Naive thymus-derived CD8-positive, alpha-beta T cell (primary cell): ENCODE results near the gene KCNN3. TPM values are rescaled to one million over a fixed set of nuclear protein-coding genes. Genes with fewer than 3 reads are reported as not detected.

Source experiments
- ATAC-seq, 2 donors: fragments of 150-1000 bp; cut with Tn5 transposase in 1 of 2; sonication (Bioruptor Pico), chemical (Tn5 transposase) in 1 of 2; 1 replicate in 1 of 2; 2 replicates in 1 of 2; pipeline ENCODE4 v1.10.0; 2021; ENCODE audit warnings: mild to moderate bottlenecking in 2 of 2, moderate library complexity in 2 of 2
- POLR2A ChIA-PET: fragments of 350-600 bp; sonication (Branson Sonifier 250); formaldehyde crosslinking; loops from one replicate; lab custom pipeline; 2021; ENCODE audit warnings: antibody characterized with exemption; lab: Charles Lee
- DNase-seq, 10 donors: peaks; one replicate each; pipeline versions ENCODE4 v3.0.0 to v3.0.0-alpha.2; 2020 to 2022
- H3K27ac Mint-ChIP-seq, 10 donors: one replicate each; pipeline ENCODE4 v1.8.0; 2020 to 2022; ENCODE audit warnings: mild to moderate bottlenecking in 10 of 10, mixed read lengths in 10 of 10, moderate library complexity in 4 of 10, inconsistent platforms in 1 of 10
- H3K27me3 Mint-ChIP-seq, 5 donors: one replicate each; pipeline ENCODE4 v1.8.0; 2021 to 2022; ENCODE audit warnings: mixed read lengths in 5 of 5
- H3K36me3 Mint-ChIP-seq, 3 donors: one replicate each; pipeline ENCODE4 v1.8.0; 2020 to 2022; ENCODE audit warnings: mixed read lengths in 3 of 3, mild to moderate bottlenecking in 2 of 3, inconsistent platforms in 1 of 3
- H3K4me1 Mint-ChIP-seq, 4 donors: one replicate each; pipeline ENCODE4 v1.8.0; 2021 to 2022; ENCODE audit warnings: mixed read lengths in 4 of 4
- H3K4me3 Mint-ChIP-seq, 10 donors: one replicate each; pipeline ENCODE4 v1.8.0; 2020 to 2022; ENCODE audit warnings: mild to moderate bottlenecking in 10 of 10, mixed read lengths in 10 of 10, moderate library complexity in 6 of 10, inconsistent platforms in 1 of 10
- H3K9me3 Mint-ChIP-seq, 9 donors: one replicate each; pipeline ENCODE4 v1.8.0; 2020 to 2022; ENCODE audit warnings: mixed read lengths in 9 of 9, mild to moderate bottlenecking in 3 of 9, inconsistent platforms in 1 of 9, moderate library complexity in 1 of 9
- polyA plus RNA-seq, 3 donors: library from polyadenylated mRNA; unstranded; fragments of 300-500 nt; fragmentation: Illumina TruSeq; gene quantifications; one replicate each; pipeline ENCODE4 v1.2.3, GENCODE V29; 2021
- total RNA-seq, 8 experiments: library from RNA in 2 of 8; stranded (reverse) in 2 of 8; gene quantifications; one replicate each; pipeline ENCODE4 v1.2.3 and lab custom pipeline; 2021 to 2026

Gene KCNN3
- total and polyA plus RNA-seq, 5 experiments from 2014 or later, result 0.08 TPM; not detected in 4

- no peak for DNase-seq
- Mint-ChIP-seq H3K9me3 (peaks cover 0 to 7% (median 0%) of the 10 kb centered on the region in 9 donors), H3K27ac (peak overlapping the region in 1 of 10 donors; percentile 87), H3K36me3 (peaks cover 0 to 5% (median 0%) of the 10 kb centered on the region in 3 donors), H3K4me3 (peak overlapping the region in 2 of 10 donors; percentile 34 to 45), H3K4me1 (peaks cover 33 to 47% (median 45%) of the 10 kb centered on the region in 4 donors), H3K27me3 (no peaks in the 10 kb centered on the region)
- POLR2A ChIA-PET, result interaction anchor here (0.5 to 0.7 kb wide), 3 partner anchors 115 to 878 kb away, joined by 3 to 7 read pairs (median 5); no protein-coding TSS in a partner anchor
- ATAC-seq, result no peak
These were observed 125.6 kb downstream of the KCNN3 start for GRCh38 chr1:154744352-154745035.

- DNase-seq (no peak), ATAC-seq (no peak)
- Mint-ChIP-seq H3K27me3 (peaks cover 0 to 8% (median 2%) of the 10 kb centered on the region in 5 donors), H3K4me1 (peaks cover 30 to 42% (median 40%) of the 10 kb centered on the region in 4 donors), H3K36me3 (peaks cover 0 to 5% (median 0%) of the 10 kb centered on the region in 3 donors), H3K4me3 (no peak overlapping the region), H3K27ac (peak overlapping the region in 1 of 10 donors; percentile 15), H3K9me3 (peaks cover 0 to 7% (median 0%) of the 10 kb centered on the region in 9 donors)
- POLR2A ChIA-PET, result no interaction called here
These were observed 126.5 kb downstream of the KCNN3 start for GRCh38 chr1:154743526-154744036.

- POLR2A ChIA-PET, result no interaction called here
- DNase-seq (no peak), ATAC-seq (no peak)
- Mint-ChIP-seq H3K4me1 (peaks cover 21 to 32% (median 30%) of the 10 kb centered on the region in 4 donors), H3K4me3 (no peak overlapping the region), H3K27me3 (peaks cover 0 to 14% (median 5%) of the 10 kb centered on the region in 5 donors), H3K9me3 (peaks cover 0 to 7% (median 0%) of the 10 kb centered on the region in 9 donors), H3K27ac (no peak overlapping the region), H3K36me3 (peaks cover 0 to 5% (median 0%) of the 10 kb centered on the region in 3 donors)
These were observed 127.5 kb downstream of the KCNN3 start for GRCh38 chr1:154742606-154743005.

- DNase-seq (no peak), ATAC-seq (no peak)
- H3K4me1 Mint-ChIP-seq, result peaks cover 14 to 26% (median 23%) of the 10 kb centered on the region in 4 donors
- POLR2A ChIA-PET, result no interaction called here
- peaks cover under 1 to 18% (median 6%) of the 10 kb centered on the region in 5 donors for H3K27me3 Mint-ChIP-seq
- H3K27ac Mint-ChIP-seq, result no peak overlapping the region
- H3K36me3 Mint-ChIP-seq, result peaks cover 0 to 5% (median 0%) of the 10 kb centered on the region in 3 donors
- H3K9me3 Mint-ChIP-seq, result peaks cover 0 to 7% (median 0%) of the 10 kb centered on the region in 9 donors
- no peak overlapping the region for H3K4me3 Mint-ChIP-seq
These were observed 128.2 kb downstream of the KCNN3 start for GRCh38 chr1:154741741-154742495.

GRCh38 chr1:154741327-154741726, 128.8 kb downstream of the KCNN3 start:
- Mint-ChIP-seq H3K4me1 (peaks cover 11 to 21% (median 18%) of the 10 kb centered on the region in 4 donors), H3K4me3 (no peak overlapping the region), H3K27ac (no peak overlapping the region), H3K9me3 (peaks cover 0 to 7% (median 0%) of the 10 kb centered on the region in 9 donors), H3K27me3 (peaks cover 4 to 18% (median 6%) of the 10 kb centered on the region in 5 donors), H3K36me3 (peaks cover 0 to 5% (median 0%) of the 10 kb centered on the region in 3 donors)
- ATAC-seq (no peak), DNase-seq (no peak)
- POLR2A ChIA-PET, result interaction anchor here (0.6 kb wide), 1 partner anchor 50 kb away, joined by 3 read pairs; no protein-coding TSS in a partner anchor

GRCh38 chr1:154739654-154740053, 130.4 kb downstream of the KCNN3 start:
- H3K27me3 Mint-ChIP-seq, result peaks cover 5 to 18% (median 6%) of the 10 kb centered on the region in 5 donors
- no peak for ATAC-seq
- H3K4me1 Mint-ChIP-seq, result peaks cover 0 to 7% (median 5%) of the 10 kb centered on the region in 4 donors
- POLR2A ChIA-PET, result no interaction called here
- peaks cover 0 to 5% (median 0%) of the 10 kb centered on the region in 3 donors for H3K36me3 Mint-ChIP-seq
- no peak overlapping the region for H3K27ac Mint-ChIP-seq
- peaks cover 0 to 7% (median 0%) of the 10 kb centered on the region in 9 donors for H3K9me3 Mint-ChIP-seq
- DNase-seq, result no peak
- no peak overlapping the region for H3K4me3 Mint-ChIP-seq

- Mint-ChIP-seq H3K36me3 (peaks cover 0 to 5% (median 0%) of the 10 kb centered on the region in 3 donors), H3K27ac (no peak overlapping the region), H3K4me1 (peaks cover 0 to 5% (median under 1%) of the 10 kb centered on the region in 4 donors), H3K4me3 (no peak overlapping the region), H3K9me3 (peaks cover 0 to 7% (median 0%) of the 10 kb centered on the region in 9 donors), H3K27me3 (peaks cover 5 to 18% (median 6%) of the 10 kb centered on the region in 5 donors)
- POLR2A ChIA-PET, result no interaction called here
- no peak for DNase-seq
- no peak for ATAC-seq
These were observed 133.2 kb downstream of the KCNN3 start for GRCh38 chr1:154736841-154737240.

GRCh38 chr1:154735804-154736168, 134.3 kb downstream of the KCNN3 start:
- POLR2A ChIA-PET, result no interaction called here
- Mint-ChIP-seq H3K36me3 (peaks cover 0 to under 1% (median 0%) of the 10 kb centered on the region in 3 donors), H3K27me3 (peaks cover 5 to 18% (median 6%) of the 10 kb centered on the region in 5 donors), H3K27ac (no peak overlapping the region), H3K4me3 (no peak overlapping the region), H3K4me1 (peaks cover 0 to 5% (median under 1%) of the 10 kb centered on the region in 4 donors), H3K9me3 (peaks cover 0 to 3% (median 0%) of the 10 kb centered on the region in 9 donors)
- DNase-seq (peak in 1 of 10 donors; percentile 3), ATAC-seq (no peak)

GRCh38 chr1:154735061-154735803, 134.8 kb downstream of the KCNN3 start:
- no peak overlapping the region for H3K27ac Mint-ChIP-seq
- POLR2A ChIA-PET, result no interaction called here
- peaks cover 5 to 18% (median 6%) of the 10 kb centered on the region in 5 donors for H3K27me3 Mint-ChIP-seq
- peak in 1 of 10 donors; percentile 28 for DNase-seq
- no peak for ATAC-seq
- H3K9me3 Mint-ChIP-seq, result no peaks in the 10 kb centered on the region
- peaks cover 0 to 5% (median under 1%) of the 10 kb centered on the region in 4 donors for H3K4me1 Mint-ChIP-seq
- no peak overlapping the region for H3K4me3 Mint-ChIP-seq
- no peaks in the 10 kb centered on the region for H3K36me3 Mint-ChIP-seq

GRCh38 chr1:154733621-154734020, 136.5 kb downstream of the KCNN3 start:
- POLR2A ChIA-PET, result no interaction called here
- Mint-ChIP-seq H3K27ac (no peak overlapping the region), H3K9me3 (no peaks in the 10 kb centered on the region), H3K4me3 (no peak overlapping the region), H3K27me3 (peaks cover 4 to 17% (median 7%) of the 10 kb centered on the region in 5 donors), H3K4me1 (peaks cover 0 to 5% (median under 1%) of the 10 kb centered on the region in 4 donors), H3K36me3 (no peaks in the 10 kb centered on the region)
- ATAC-seq (no peak), DNase-seq (peak in 1 of 10 donors; percentile 35)

- H3K4me3 Mint-ChIP-seq, result no peak overlapping the region
- H3K27ac Mint-ChIP-seq, result no peak overlapping the region
- ATAC-seq (no peak), DNase-seq (no peak)
- peaks cover 0 to 3% (median 0%) of the 10 kb centered on the region in 4 donors for H3K4me1 Mint-ChIP-seq
- H3K27me3 Mint-ChIP-seq, result peaks cover 0 to 5% (median 0%) of the 10 kb centered on the region in 5 donors
- no peaks in the 10 kb centered on the region for H3K9me3 Mint-ChIP-seq
- H3K36me3 Mint-ChIP-seq, result no peaks in the 10 kb centered on the region
- POLR2A ChIA-PET, result no interaction called here
These were observed 139.0 kb downstream of the KCNN3 start for GRCh38 chr1:154730986-154731489.

GRCh38 chr1:154730259-154730658, 139.8 kb downstream of the KCNN3 start:
- ATAC-seq (no peak), DNase-seq (no peak)
- Mint-ChIP-seq H3K9me3 (no peaks in the 10 kb centered on the region), H3K36me3 (no peaks in the 10 kb centered on the region), H3K27me3 (peaks cover 0 to 5% (median 2%) of the 10 kb centered on the region in 5 donors), H3K27ac (no peak overlapping the region), H3K4me1 (peaks cover 0 to 1% (median 0%) of the 10 kb centered on the region in 4 donors), H3K4me3 (no peak overlapping the region)
- POLR2A ChIA-PET, result no interaction called here
